A673 (cell line): ENCODE measurements around the gene NOLC1.

ENCODE experiments used
- CTCF ChIP-seq: fragments of 300-800, 200-600 bp; sonication (generic); conservative IDR thresholded peaks from 2 replicates; pipeline ENCODE4 v1.5.1; 2017; ENCODE audit warnings: low read depth, mild to moderate bottlenecking, antibody characterized with exemption, low read length, moderate library complexity, mixed read lengths
- EZH2 ChIP-seq: fragments of 200-600 bp; sonication (generic); IDR thresholded peaks from 2 replicates; pipeline ENCODE4 v1.6.1; 2017; ENCODE audit warnings: borderline replicate concordance, low read depth, mild to moderate bottlenecking, mixed read lengths, antibody characterized with exemption, low read length; ENCODE audit not compliant: poor library complexity, severe bottlenecking

DNA sequence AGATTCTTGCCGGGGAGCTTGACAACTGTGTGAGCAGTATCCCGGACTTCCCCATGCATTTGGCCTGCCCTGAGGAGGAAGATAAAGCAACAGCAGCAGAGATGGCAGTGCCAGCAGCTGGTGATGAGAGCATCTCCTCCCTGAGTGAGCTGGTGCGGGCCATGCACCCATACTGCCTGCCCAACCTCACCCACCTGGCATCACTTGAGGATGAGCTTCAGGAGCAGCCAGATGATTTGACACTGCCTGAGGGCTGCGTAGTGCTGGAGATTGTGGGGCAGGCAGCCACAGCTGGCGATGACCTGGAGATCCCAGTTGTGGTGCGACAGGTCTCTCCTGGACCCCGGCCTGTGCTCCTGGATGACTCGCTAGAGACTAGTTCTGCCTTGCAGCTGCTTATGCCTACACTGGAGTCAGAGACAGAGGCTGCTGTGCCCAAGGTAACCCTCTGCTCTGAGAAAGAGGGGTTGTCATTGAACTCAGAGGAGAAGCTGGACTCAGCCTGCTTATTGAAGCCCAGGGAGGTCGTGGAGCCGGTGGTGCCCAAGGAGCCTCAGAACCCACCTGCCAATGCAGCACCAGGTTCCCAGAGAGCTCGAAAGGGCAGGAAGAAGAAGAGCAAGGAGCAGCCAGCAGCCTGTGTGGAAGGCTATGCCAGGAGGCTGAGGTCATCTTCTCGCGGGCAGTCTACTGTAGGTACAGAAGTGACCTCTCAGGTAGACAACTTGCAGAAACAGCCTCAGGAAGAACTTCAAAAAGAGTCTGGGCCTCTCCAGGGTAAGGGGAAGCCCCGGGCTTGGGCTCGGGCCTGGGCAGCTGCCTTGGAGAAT, 12.7 kb upstream of the NOLC1 start:
- TF ChIP-seq CTCF (no peak), EZH2 (no peak)
